Esophagus muscularis mucosa (tissue), 4 donors: Measurements from ENCODE around the gene TMEM240. TPM values are rescaled to one million over a fixed set of nuclear protein-coding genes. Genes with fewer than 3 reads are reported as not detected.
"Not testable (repeated sequence)": the region's sequence is repeated elsewhere in the genome, so short reads cannot be mapped to it uniquely, and the experiment has no call there.

Experiments
- DNase-seq: peaks from one replicate; pipeline ENCODE4 v3.0.0-alpha.2; 2017; ENCODE audit errors: extremely low spot score
- H3K27ac ChIP-seq, 4 donors: fragments of 200-600 bp; sonication (generic); replicated peaks in 1 of 4; 1 replicate in 3 of 4; 2 replicates in 1 of 4; pipeline ENCODE4 v1.5.1; 2016 to 2019; ENCODE audit warnings: mild to moderate bottlenecking in 1 of 4
- H3K27me3 ChIP-seq, 4 donors: fragments of 200-600 bp; sonication (generic); one replicate each; pipeline versions ENCODE4 v1.5.1 to v1.6.0; 2016 to 2019
- H3K36me3 ChIP-seq, 4 donors: fragments of 200-600 bp; sonication (generic); one replicate each; pipeline ENCODE4 v1.5.1; 2016 to 2019
- H3K4me1 ChIP-seq, 4 donors: fragments of 200-600 bp; sonication (generic); one replicate each; pipeline ENCODE4 v1.5.1; 2016 to 2019
- H3K4me3 ChIP-seq, 4 donors: fragments of 200-600 bp; sonication (generic); 1 replicate in 2 of 4; 2 replicates in 2 of 4; pipeline ENCODE4 v1.5.1; 2016 to 2019; ENCODE audit warnings: mild to moderate bottlenecking in 4 of 4, moderate library complexity in 1 of 4
- H3K9me3 ChIP-seq, 4 donors: fragments of 200-600 bp; sonication (generic); 1 replicate in 3 of 4; 2 replicates in 1 of 4; pipeline ENCODE4 v1.5.1; 2016 to 2019
- EP300 ChIP-seq: sonication (generic); formaldehyde crosslinking; IDR thresholded peaks from one replicate; pipeline ENCODE4 v1.6.1; 2017; ENCODE audit warnings: antibody characterized with exemption
- POLR2A ChIP-seq: fragments of 450-650 bp; IDR thresholded peaks from one replicate; pipeline ENCODE4 v1.6.1; 2017; ENCODE audit warnings: antibody characterized with exemption, moderate library complexity, mild to moderate bottlenecking, low read depth
- POLR2AphosphoS5 ChIP-seq, 2 donors: sonication (generic); formaldehyde crosslinking; IDR thresholded peaks; one replicate each; pipeline ENCODE4 v1.6.1; 2017; ENCODE audit warnings: antibody characterized with exemption in 2 of 2
- WGBS: methylation state at CpG from one replicate; pipeline ENCODE4 v1.1.5; 2018; 5-methylcytosine and 5-hydroxymethylcytosine counted together
- intact Hi-C: fragments of 100-400 bp; cut with DNase I; formaldehyde crosslinking; loops from one replicate; pipeline ENCODE4 v1.15.1; 2023
- total RNA-seq, 4 donors: library from RNA; depleted of rRNA; stranded (reverse); fragments of >200 nt; gene quantifications; one replicate each; pipeline versions ENCODE4 v1.1.0 to v1.2.1, GENCODE V29; 2016
- TF ChIP-seq, protein P1 (sequence below), 3 experiments: fragments of 200-600 bp in 2 of 3; fragments of 450-650 bp in 1 of 3; sonication (generic) in 2 of 3; IDR thresholded peaks; one replicate each; pipeline ENCODE4 v1.5.1; 2017 to 2019; ENCODE audit warnings: antibody characterized with exemption in 3 of 3, mild to moderate bottlenecking in 2 of 3, moderate library complexity in 1 of 3

The TMEM240 gene
- total RNA-seq, 4 donors from 2014 or later = 8.7 to 22.1 (median 13.9) TPM

DNA sequence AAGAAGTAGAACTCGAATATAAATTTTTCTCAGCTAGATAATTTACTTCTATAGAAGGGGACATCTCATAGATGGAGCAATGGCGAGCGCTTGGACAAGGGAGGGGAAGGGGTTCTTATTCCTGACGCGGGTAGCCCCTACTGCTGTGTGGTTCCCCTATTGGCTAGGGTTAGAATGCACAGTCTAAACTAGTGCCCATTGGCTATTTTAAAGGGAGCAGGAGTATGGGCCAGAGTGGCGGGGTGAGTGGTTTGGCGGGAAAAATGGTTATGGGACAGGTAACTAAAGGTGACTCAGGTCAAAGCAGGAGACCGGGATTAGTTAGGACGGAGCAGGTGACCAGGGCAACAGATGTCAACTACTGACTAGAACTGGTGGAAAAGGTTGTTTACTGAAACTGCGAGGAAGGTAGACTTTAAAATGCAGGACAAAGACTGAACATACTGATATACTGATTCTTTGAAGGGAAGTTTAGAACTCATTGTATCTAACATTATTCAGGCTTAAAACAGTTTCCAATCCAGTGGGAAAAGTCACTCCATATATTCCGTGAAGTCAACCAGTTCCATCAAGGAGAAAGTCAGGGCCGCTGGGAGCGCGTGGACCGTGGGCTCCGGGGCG, 29.4 kb downstream of the TMEM240 start:
- WGBS = 23% methylated on average over 11 of the region's 17 CpGs
- Histone ChIP-seq H3K4me3 (peak overlapping the region; percentile 73 to 88 (median 80)), H3K27me3 (no peaks in the 10 kb centered on the region), H3K4me1 (peaks cover 9 to 26% (median 20%) of the 10 kb centered on the region in 4 donors), H3K27ac (peak overlapping the region; percentile 93 to 96 (median 94)), H3K36me3 (peaks cover 0 to 10% (median 4%) of the 10 kb centered on the region in 4 donors), H3K9me3 (no peaks in the 10 kb centered on the region)
- intact Hi-C loops = no loop called here
- TF ChIP-seq, protein P1, sequence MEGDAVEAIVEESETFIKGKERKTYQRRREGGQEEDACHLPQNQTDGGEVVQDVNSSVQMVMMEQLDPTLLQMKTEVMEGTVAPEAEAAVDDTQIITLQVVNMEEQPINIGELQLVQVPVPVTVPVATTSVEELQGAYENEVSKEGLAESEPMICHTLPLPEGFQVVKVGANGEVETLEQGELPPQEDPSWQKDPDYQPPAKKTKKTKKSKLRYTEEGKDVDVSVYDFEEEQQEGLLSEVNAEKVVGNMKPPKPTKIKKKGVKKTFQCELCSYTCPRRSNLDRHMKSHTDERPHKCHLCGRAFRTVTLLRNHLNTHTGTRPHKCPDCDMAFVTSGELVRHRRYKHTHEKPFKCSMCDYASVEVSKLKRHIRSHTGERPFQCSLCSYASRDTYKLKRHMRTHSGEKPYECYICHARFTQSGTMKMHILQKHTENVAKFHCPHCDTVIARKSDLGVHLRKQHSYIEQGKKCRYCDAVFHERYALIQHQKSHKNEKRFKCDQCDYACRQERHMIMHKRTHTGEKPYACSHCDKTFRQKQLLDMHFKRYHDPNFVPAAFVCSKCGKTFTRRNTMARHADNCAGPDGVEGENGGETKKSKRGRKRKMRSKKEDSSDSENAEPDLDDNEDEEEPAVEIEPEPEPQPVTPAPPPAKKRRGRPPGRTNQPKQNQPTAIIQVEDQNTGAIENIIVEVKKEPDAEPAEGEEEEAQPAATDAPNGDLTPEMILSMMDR (IDR thresholded peaks at IDR 0.05) = no peak
- no peak for TF ChIP-seq POLR2AphosphoS5 (IDR thresholded peaks at IDR 0.05)
- TF ChIP-seq POLR2A = no peak
- no peak for DNase-seq

DNA sequence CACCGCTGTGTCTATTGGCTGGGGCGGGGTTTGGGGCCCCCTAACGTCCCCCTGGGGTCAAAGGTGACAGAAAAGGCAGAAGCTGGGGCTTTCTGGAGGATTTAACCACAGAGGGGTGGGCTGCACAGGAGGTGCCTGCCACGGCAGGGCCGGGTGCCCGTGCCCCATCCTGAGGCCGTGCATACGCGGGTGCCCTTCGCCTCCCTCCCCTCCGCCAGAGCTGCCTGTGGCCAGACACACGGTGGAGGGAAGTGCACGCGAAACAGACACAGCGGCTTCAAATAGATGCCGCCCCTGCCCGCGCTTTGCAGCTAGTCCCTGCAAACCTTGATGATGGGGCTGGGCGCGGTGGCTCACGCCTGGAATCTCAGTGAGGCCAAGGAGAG, 31.0 kb downstream of the TMEM240 start:
- H3K36me3 ChIP-seq, H3K27me3 ChIP-seq, DNase-seq, intact Hi-C loops, H3K9me3 ChIP-seq, H3K27ac ChIP-seq, H3K4me3 ChIP-seq: not testable (repeated sequence)
- H3K4me1 ChIP-seq = peaks cover 12 to 41% (median 33%) of the 10 kb centered on the region in 4 donors
- 81% methylated on average over 8 of the region's 21 CpGs for WGBS

- H3K27me3 ChIP-seq, intact Hi-C loops, H3K4me3 ChIP-seq, H3K36me3 ChIP-seq, H3K27ac ChIP-seq, H3K9me3 ChIP-seq, DNase-seq: not testable (repeated sequence)
- H3K4me1 ChIP-seq = peaks cover 12 to 41% (median 33%) of the 10 kb centered on the region in 4 donors
- WGBS = 85% methylated on average over 5 of the region's 34 CpGs
Observed at GRCh38 chr1:1508775-1509464, 31.5 kb downstream of the TMEM240 start.

GRCh38 chr1:1507305-1507704, 33.1 kb downstream of the TMEM240 start:
- intact Hi-C loops = no loop called here
- no peaks in the 10 kb centered on the region for H3K27me3 ChIP-seq
- no peak for DNase-seq
- H3K27ac ChIP-seq = no peak overlapping the region
- H3K4me3 ChIP-seq = no peak overlapping the region
- H3K4me1 ChIP-seq = peaks cover 12 to 31% (median 23%) of the 10 kb centered on the region in 4 donors
- WGBS = 92% methylated on average over 4 of the region's 4 CpGs
- TF ChIP-seq, protein P1 (IDR thresholded peaks at IDR 0.05) = no peak
- TF ChIP-seq POLR2A (no peak), EP300 (no peak), POLR2AphosphoS5 (IDR thresholded peaks at IDR 0.05) (no peak)
- no peaks in the 10 kb centered on the region for H3K36me3 ChIP-seq
- no peaks in the 10 kb centered on the region for H3K9me3 ChIP-seq

DNA sequence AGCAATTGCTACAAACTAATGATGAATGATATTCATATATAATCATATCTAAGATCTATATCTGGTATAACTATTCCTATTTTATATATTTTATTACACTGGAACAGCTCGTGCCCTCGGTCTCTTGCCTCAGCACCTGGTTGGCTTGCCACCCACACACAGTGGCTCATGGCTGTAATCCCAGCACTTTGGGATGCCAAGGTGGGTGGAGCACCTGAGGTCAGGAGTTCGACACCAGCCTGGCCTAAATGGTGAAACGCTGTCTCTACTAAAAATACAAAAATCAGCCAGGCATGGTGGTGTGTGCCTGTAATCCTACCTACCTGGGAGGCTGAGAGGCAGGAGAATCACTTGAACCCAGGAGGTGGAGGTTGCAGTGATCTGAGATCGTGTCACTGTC, 34.6 kb downstream of the TMEM240 start:
- H3K4me3 ChIP-seq, DNase-seq, H3K36me3 ChIP-seq, H3K27me3 ChIP-seq, intact Hi-C loops, H3K9me3 ChIP-seq: not testable (repeated sequence)
- H3K4me1 ChIP-seq = peaks cover 7 to 24% (median 18%) of the 10 kb centered on the region in 4 donors
- WGBS = 82% methylated on average over 5 of the region's 5 CpGs
- peak overlapping the region; percentile 78 to 83 (median 80) for H3K27ac ChIP-seq

DNA sequence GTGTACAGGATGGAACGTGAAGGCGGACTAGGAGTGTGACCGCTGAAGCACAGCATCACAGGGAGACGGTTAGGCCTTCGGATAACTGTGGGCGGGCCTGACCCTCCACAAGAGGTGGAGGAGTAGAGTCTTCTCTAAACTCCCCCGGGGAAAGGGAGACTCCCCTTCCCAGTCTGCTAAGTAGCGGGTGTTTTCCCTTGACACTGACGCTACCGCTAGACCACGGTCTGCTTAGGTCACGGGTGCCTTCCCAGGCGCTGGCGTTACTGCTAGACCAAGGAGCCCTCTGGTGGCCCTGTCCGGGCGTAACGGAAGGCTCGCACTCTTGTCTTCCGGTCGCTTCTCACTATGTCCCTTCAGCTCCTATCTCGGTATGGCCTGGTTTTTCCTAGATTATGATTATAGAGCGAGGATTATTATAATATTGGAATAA, 35.0 kb downstream of the TMEM240 start:
- DNase-seq, H3K9me3 ChIP-seq, intact Hi-C loops, H3K36me3 ChIP-seq, H3K27me3 ChIP-seq: not testable (repeated sequence)
- TF ChIP-seq POLR2AphosphoS5 (IDR thresholded peaks at IDR 0.05) = peak in 1 of 2 donors; percentile 21
- TF ChIP-seq, protein P1 (IDR thresholded peaks at IDR 0.05) = peak; percentile 19 to 62 (median 42)
- H3K4me3 ChIP-seq = peak overlapping the region in 3 of 4 donors; percentile 18 to 37 (median 23)
- 9% methylated on average over 8 of the region's 22 CpGs for WGBS
- peaks cover 6 to 20% (median 14%) of the 10 kb centered on the region in 4 donors for H3K4me1 ChIP-seq
- H3K27ac ChIP-seq = peak overlapping the region; percentile 78 to 83 (median 80)
